ENCODE measurements around the gene WDR72. TPM values are rescaled to one million over a fixed set of nuclear protein-coding genes. Genes with fewer than 3 reads are reported as not detected.

WDR72 gene
- total RNA-seq, 3 donors from 2014 or later (not counting 1 experiment from before 2014, with no cell fraction given): 1.6 TPM; not detected in 2

- H3K4me3 Mint-ChIP-seq: no peak overlapping the region
- no peak overlapping the region for H3K4me3 ChIP-seq (ENCODE audit: low read length)
- no peak for TF ChIP-seq CTCF (IDR thresholded peaks at IDR 0.05)
- no peaks in the 10 kb centered on the region for H3K27me3 Mint-ChIP-seq (ENCODE audit: low read depth in 2 of 2)
- no peak overlapping the region for H3K27ac ChIP-seq (ENCODE audit: low read length)
- WGBS (ENCODE audit: insufficient coverage): 87% methylated on average over 2 of the region's 2 CpGs
- H3K4me1 ChIP-seq (ENCODE audit: control insufficient read depth, insufficient read depth, low read length): no peaks in the 10 kb centered on the region
- no peaks in the 10 kb centered on the region for H3K27me3 ChIP-seq (ENCODE audit: control insufficient read depth, insufficient read depth, low read length)
- intact Hi-C loops (cut with micrococcal nuclease): no loop called here
- H3K36me3 ChIP-seq (ENCODE audit: control insufficient read depth, insufficient read depth, low read length): no peaks in the 10 kb centered on the region
- H3K9me3 Mint-ChIP-seq: peaks cover 6 to 12% of the 10 kb centered on the region in 2 donors
- no peak for ATAC-seq
- no peaks in the 10 kb centered on the region for H3K36me3 Mint-ChIP-seq
- peaks cover 11% of the 10 kb centered on the region for H3K9me3 ChIP-seq (ENCODE audit: control insufficient read depth, insufficient read depth, low read length)
- H3K27ac Mint-ChIP-seq: no peak overlapping the region
- DNase-seq: no peak
- H3K4me1 Mint-ChIP-seq: no peaks in the 10 kb centered on the region
These were observed 124.9 kb downstream of the WDR72 start for GRCh38 chr15:53634517-53635106.

GRCh38 chr15:53627279-53627678 is 132.2 kb downstream of the WDR72 start:
- Histone ChIP-seq H3K9me3 (ENCODE audit: control insufficient read depth, insufficient read depth, low read length) (peaks cover 5% of the 10 kb centered on the region), H3K4me3 (ENCODE audit: low read length) (no peak overlapping the region), H3K27ac (ENCODE audit: low read length) (no peak overlapping the region), H3K4me1 (ENCODE audit: control insufficient read depth, insufficient read depth, low read length) (no peaks in the 10 kb centered on the region), H3K36me3 (ENCODE audit: control insufficient read depth, insufficient read depth, low read length) (no peaks in the 10 kb centered on the region), H3K27me3 (ENCODE audit: control insufficient read depth, insufficient read depth, low read length) (no peaks in the 10 kb centered on the region)
- Mint-ChIP-seq H3K27me3 (ENCODE audit: low read depth in 2 of 2) (no peaks in the 10 kb centered on the region), H3K36me3 (no peaks in the 10 kb centered on the region), H3K27ac (no peak overlapping the region), H3K4me3 (no peak overlapping the region), H3K4me1 (no peaks in the 10 kb centered on the region), H3K9me3 (peaks cover 12 to 13% of the 10 kb centered on the region in 2 donors)
- DNase-seq (no peak), ATAC-seq (no peak)
- WGBS (ENCODE audit: insufficient coverage): 91% methylated on average over 1 of the region's 3 CpGs
- intact Hi-C loops (cut with micrococcal nuclease): no loop called here
- TF ChIP-seq CTCF (IDR thresholded peaks at IDR 0.05): no peak

- Mint-ChIP-seq H3K9me3 (peaks cover 10 to 18% of the 10 kb centered on the region in 2 donors), H3K4me3 (no peak overlapping the region), H3K36me3 (no peaks in the 10 kb centered on the region), H3K4me1 (no peaks in the 10 kb centered on the region), H3K27ac (no peak overlapping the region), H3K27me3 (ENCODE audit: low read depth in 2 of 2) (no peaks in the 10 kb centered on the region)
- no peak for TF ChIP-seq CTCF (IDR thresholded peaks at IDR 0.05)
- Histone ChIP-seq H3K9me3 (ENCODE audit: control insufficient read depth, insufficient read depth, low read length) (no peaks in the 10 kb centered on the region), H3K4me1 (ENCODE audit: control insufficient read depth, insufficient read depth, low read length) (no peaks in the 10 kb centered on the region), H3K36me3 (ENCODE audit: control insufficient read depth, insufficient read depth, low read length) (no peaks in the 10 kb centered on the region), H3K27me3 (ENCODE audit: control insufficient read depth, insufficient read depth, low read length) (no peaks in the 10 kb centered on the region), H3K4me3 (ENCODE audit: low read length) (no peak overlapping the region), H3K27ac (ENCODE audit: low read length) (no peak overlapping the region)
- ATAC-seq: no peak
- WGBS (ENCODE audit: insufficient coverage): 91% methylated on average over 22 of the region's 22 CpGs
- intact Hi-C loops (cut with micrococcal nuclease): no loop called here
- no peak for DNase-seq
These were observed 133.3 kb downstream of the WDR72 start for GRCh38 chr15:53625962-53626845.

All from natural killer cell (primary cell).